ENCODE data around the gene H3-3A.

DNA sequence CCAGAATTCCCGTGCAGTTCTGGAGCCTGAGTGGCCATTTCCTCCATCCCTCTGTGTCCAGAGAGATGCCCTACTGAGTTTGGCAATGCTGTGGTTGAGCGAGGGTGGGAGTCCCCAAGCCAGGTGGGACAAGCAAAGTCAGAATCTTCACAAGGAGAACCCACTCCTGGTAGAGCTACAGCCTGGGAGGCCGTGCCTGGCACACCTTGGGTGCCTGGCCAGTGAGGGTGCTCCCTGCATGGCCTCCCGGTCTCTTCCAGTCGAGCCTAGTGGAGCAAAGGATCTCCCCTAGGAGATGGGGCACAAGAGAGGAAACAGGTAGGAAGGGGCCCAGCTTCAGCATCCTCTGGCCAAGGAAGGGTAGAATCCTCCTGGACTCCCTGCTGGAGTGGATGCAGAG is 57.9 kb downstream of the H3-3A start:
- TF ChIP-seq, protein P1, sequence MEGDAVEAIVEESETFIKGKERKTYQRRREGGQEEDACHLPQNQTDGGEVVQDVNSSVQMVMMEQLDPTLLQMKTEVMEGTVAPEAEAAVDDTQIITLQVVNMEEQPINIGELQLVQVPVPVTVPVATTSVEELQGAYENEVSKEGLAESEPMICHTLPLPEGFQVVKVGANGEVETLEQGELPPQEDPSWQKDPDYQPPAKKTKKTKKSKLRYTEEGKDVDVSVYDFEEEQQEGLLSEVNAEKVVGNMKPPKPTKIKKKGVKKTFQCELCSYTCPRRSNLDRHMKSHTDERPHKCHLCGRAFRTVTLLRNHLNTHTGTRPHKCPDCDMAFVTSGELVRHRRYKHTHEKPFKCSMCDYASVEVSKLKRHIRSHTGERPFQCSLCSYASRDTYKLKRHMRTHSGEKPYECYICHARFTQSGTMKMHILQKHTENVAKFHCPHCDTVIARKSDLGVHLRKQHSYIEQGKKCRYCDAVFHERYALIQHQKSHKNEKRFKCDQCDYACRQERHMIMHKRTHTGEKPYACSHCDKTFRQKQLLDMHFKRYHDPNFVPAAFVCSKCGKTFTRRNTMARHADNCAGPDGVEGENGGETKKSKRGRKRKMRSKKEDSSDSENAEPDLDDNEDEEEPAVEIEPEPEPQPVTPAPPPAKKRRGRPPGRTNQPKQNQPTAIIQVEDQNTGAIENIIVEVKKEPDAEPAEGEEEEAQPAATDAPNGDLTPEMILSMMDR (IDR thresholded peaks at IDR 0.05; ENCODE audit: low read depth, low read length), result no peak
- TF ChIP-seq EZH2phosphoT487 (IDR thresholded peaks at IDR 0.05; ENCODE audit: low read depth), result no peak

Data from OCI-LY3 (cell line).